HL-60 (cell line): ENCODE data around the gene WNT5B.
"Not testable (repeated sequence)": the region's sequence is repeated elsewhere in the genome, so short reads cannot be mapped to it uniquely, and the experiment has no call there.

Experiments used
- DNase-seq, 2 experiments: peaks; one replicate each; pipeline ENCODE4 v3.0.0-alpha.2; 2010 to 2020; ENCODE audit warnings: low read depth in 1 of 2, low spot score in 1 of 2
- H3K27ac ChIP-seq: fragments of 250-450 bp; sonication (Bioruptor Pico); replicated peaks from 2 replicates; pipeline ENCODE4 v1.5.1; 2020; ENCODE audit warnings: mild to moderate bottlenecking, moderate library complexity
- H3K27me3 ChIP-seq: fragments of 250-450 bp; sonication (Bioruptor Pico); 2 replicates; pipeline ENCODE4 v1.5.1; 2021; ENCODE audit warnings: mild to moderate bottlenecking, moderate library complexity; ENCODE audit not compliant: insufficient read depth, poor library complexity, severe bottlenecking
- H3K4me3 ChIP-seq: replicated peaks from 2 replicates; pipeline ENCODE4 v1.5.1; 2011; ENCODE audit warnings: mild to moderate bottlenecking, control low read depth, low read length; ENCODE audit not compliant: insufficient read depth
- CTCF ChIP-seq: IDR thresholded peaks from one replicate; pipeline ENCODE4 v1.5.1; 2011; ENCODE audit warnings: low read length, control low read depth, inconsistent platforms; ENCODE audit not compliant: insufficient read depth
- GABPA ChIP-seq: IDR thresholded peaks from 2 replicates; pipeline ENCODE4 v1.6.1; 2012; ENCODE audit warnings: low read depth
- POLR2AphosphoS5 ChIP-seq: IDR thresholded peaks from 2 replicates; pipeline ENCODE4 v1.6.1; 2012; ENCODE audit warnings: low read depth
- REST ChIP-seq: IDR thresholded peaks from 2 replicates; pipeline ENCODE4 v1.6.1; 2012; ENCODE audit warnings: low read depth; ENCODE audit not compliant: insufficient replicate concordance
- SPI1 ChIP-seq: IDR thresholded peaks from 2 replicates; pipeline ENCODE4 v1.6.1; 2012; ENCODE audit warnings: low read depth, mild to moderate bottlenecking, borderline replicate concordance

The WNT5B gene

GRCh38 chr12:1595690-1596347 lies 33.2 kb upstream of the WNT5B start:
- no peak for DNase-seq
- no peaks in the 10 kb centered on the region for H3K27me3 ChIP-seq
- TF ChIP-seq SPI1 (no peak), POLR2AphosphoS5 (no peak), REST (no peak), CTCF (no peak), GABPA (no peak)
- no peak overlapping the region for H3K27ac ChIP-seq
- H3K4me3 ChIP-seq: no peak overlapping the region

GRCh38 chr12:1598757-1599156 lies 30.3 kb upstream of the WNT5B start:
- no peak overlapping the region for H3K4me3 ChIP-seq
- H3K27me3 ChIP-seq: no peaks in the 10 kb centered on the region
- DNase-seq: no peak
- TF ChIP-seq REST (no peak), CTCF (no peak), SPI1 (no peak), GABPA (no peak), POLR2AphosphoS5 (no peak)
- no peak overlapping the region for H3K27ac ChIP-seq

- H3K4me3 ChIP-seq, H3K27me3 ChIP-seq, H3K27ac ChIP-seq, DNase-seq: not testable (repeated sequence)
Observed at GRCh38 chr12:1602706-1603105, 26.3 kb upstream of the WNT5B start.

- Histone ChIP-seq H3K27ac (no peak overlapping the region), H3K4me3 (no peak overlapping the region), H3K27me3 (no peaks in the 10 kb centered on the region)
- DNase-seq: no peak
- TF ChIP-seq REST (no peak), POLR2AphosphoS5 (no peak), CTCF (no peak), SPI1 (no peak), GABPA (no peak)
Observed at GRCh38 chr12:1603269-1603993, 25.6 kb upstream of the WNT5B start.
